ENCODE results near the gene NACC2. TPM values are rescaled to one million over a fixed set of nuclear protein-coding genes. Genes with fewer than 3 reads are reported as not detected.

The NACC2 gene
- polyA plus RNA-seq, 1 of the 3 experiments (the other 2 are of a cell fraction), result 22.1 TPM

GRCh38 chr9:136141682-136142413 lies 46.8 kb upstream of the NACC2 start:
- Histone ChIP-seq H3K9me2 (no peaks in the 10 kb centered on the region), H3K36me3 (replicated peaks in 1 of 2; ENCODE audit: control insufficient read depth in 1 of 2, insufficient read depth in 2 of 2, low read length in 1 of 2) (no peaks in the 10 kb centered on the region), H4K20me1 (ENCODE audit: insufficient read depth) (no peaks in the 10 kb centered on the region), H3K9me3 (no peaks in the 10 kb centered on the region), H3K79me2 (ENCODE audit: insufficient read depth) (no peaks in the 10 kb centered on the region), H3K27ac (ENCODE audit: low read depth in 2 of 2, low read length in 1 of 2) (no peak overlapping the region), H2AFZ (ENCODE audit: low read depth) (no peak overlapping the region), H3F3A (replicated peaks; ENCODE audit: insufficient read depth) (no peaks in the 10 kb centered on the region), H3K4me3 (ENCODE audit: low read depth in 2 of 2, low read length in 1 of 2) (no peak overlapping the region), H3K4me1 (ENCODE audit: control insufficient read depth in 1 of 2, insufficient read depth in 2 of 2, low read depth in 1 of 2, low read length in 1 of 2) (peaks cover 0 to 6% of the 10 kb centered on the region in 2 experiments; a peak in 1 of 4 replicates), H3K27me3 (ENCODE audit: insufficient read depth) (peaks cover 37% of the 10 kb centered on the region), H3K4me2 (no peak overlapping the region), H3K9ac (no peak overlapping the region)
- POLR2A ChIA-PET, result no interaction called here
- DNase-seq, result no peak
- no peak for TF ChIP-seq SIN3A (IDR thresholded peaks at IDR 0.05; ENCODE audit: borderline replicate concordance, low read depth, low read length)
- WGBS (ENCODE audit: low lambda C conversion rate), result 85% methylated on average over 11 of the region's 19 CpGs
- CTCF ChIA-PET, result interaction anchor here (0.6 to 2.4 kb wide), 4 partner anchors 15 to 168 kb away, joined by 3 to 12 read pairs (median 3); no protein-coding TSS in a partner anchor

DNA sequence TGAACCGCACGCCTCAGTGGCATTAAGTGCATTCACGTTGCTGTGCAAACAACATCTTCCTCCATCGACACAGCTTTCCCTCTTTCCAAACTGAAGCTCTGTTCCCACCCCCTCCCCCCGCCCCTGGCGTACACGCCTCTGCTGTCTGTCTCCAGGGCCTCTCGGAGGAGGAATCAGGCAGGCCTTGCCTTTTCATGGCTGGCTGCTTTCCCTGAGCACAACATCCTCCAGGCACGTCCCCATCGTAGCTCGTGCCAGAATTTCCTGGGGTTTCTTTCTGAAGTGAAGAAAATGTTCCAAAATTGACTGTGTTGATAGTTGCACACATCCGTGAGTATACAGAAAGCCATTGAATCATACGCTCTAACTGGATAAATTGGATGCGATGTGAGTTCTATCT lies 45.9 kb upstream of the NACC2 start:
- Histone ChIP-seq H3K27ac (ENCODE audit: low read depth in 2 of 2, low read length in 1 of 2) (no peak overlapping the region), H3K27me3 (ENCODE audit: insufficient read depth) (peaks cover 38% of the 10 kb centered on the region), H3K9me2 (no peaks in the 10 kb centered on the region), H3F3A (replicated peaks; ENCODE audit: insufficient read depth) (no peaks in the 10 kb centered on the region), H3K4me2 (no peak overlapping the region), H3K4me3 (ENCODE audit: low read depth in 2 of 2, low read length in 1 of 2) (no peak overlapping the region), H3K4me1 (ENCODE audit: control insufficient read depth in 1 of 2, insufficient read depth in 2 of 2, low read depth in 1 of 2, low read length in 1 of 2) (peaks cover 0 to 6% of the 10 kb centered on the region in 2 experiments; a peak in 1 of 4 replicates), H4K20me1 (ENCODE audit: insufficient read depth) (no peaks in the 10 kb centered on the region), H3K9ac (no peak overlapping the region), H3K79me2 (ENCODE audit: insufficient read depth) (no peaks in the 10 kb centered on the region), H2AFZ (ENCODE audit: low read depth) (no peak overlapping the region), H3K9me3 (no peaks in the 10 kb centered on the region), H3K36me3 (replicated peaks in 1 of 2; ENCODE audit: control insufficient read depth in 1 of 2, insufficient read depth in 2 of 2, low read length in 1 of 2) (no peaks in the 10 kb centered on the region)
- no peak for DNase-seq
- WGBS (ENCODE audit: low lambda C conversion rate), result 74% methylated on average over 14 of the region's 14 CpGs
- CTCF ChIA-PET, result interaction anchor here (0.7 to 2.4 kb wide), 5 partner anchors 16 to 167 kb away, joined by 3 to 12 read pairs (median 3); no protein-coding TSS in a partner anchor
- TF ChIP-seq SMC3 (IDR thresholded peaks at IDR 0.05; ENCODE audit: low read depth, low read length) (no peak), EZH2phosphoT487 (IDR thresholded peaks at IDR 0.05; ENCODE audit: borderline replicate concordance, low read depth) (no peak), MXI1 (IDR thresholded peaks at IDR 0.05; ENCODE audit: low read depth, low read length) (no peak)
- TF ChIP-seq, protein P1, sequence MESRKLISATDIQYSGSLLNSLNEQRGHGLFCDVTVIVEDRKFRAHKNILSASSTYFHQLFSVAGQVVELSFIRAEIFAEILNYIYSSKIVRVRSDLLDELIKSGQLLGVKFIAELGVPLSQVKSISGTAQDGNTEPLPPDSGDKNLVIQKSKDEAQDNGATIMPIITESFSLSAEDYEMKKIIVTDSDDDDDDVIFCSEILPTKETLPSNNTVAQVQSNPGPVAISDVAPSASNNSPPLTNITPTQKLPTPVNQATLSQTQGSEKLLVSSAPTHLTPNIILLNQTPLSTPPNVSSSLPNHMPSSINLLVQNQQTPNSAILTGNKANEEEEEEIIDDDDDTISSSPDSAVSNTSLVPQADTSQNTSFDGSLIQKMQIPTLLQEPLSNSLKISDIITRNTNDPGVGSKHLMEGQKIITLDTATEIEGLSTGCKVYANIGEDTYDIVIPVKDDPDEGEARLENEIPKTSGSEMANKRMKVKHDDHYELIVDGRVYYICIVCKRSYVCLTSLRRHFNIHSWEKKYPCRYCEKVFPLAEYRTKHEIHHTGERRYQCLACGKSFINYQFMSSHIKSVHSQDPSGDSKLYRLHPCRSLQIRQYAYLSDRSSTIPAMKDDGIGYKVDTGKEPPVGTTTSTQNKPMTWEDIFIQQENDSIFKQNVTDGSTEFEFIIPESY (IDR thresholded peaks at IDR 0.05; ENCODE audit: borderline replicate concordance, low read depth), result no peak
- POLR2A ChIA-PET, result no interaction called here

GRCh38 chr9:136140046-136140445 lies 45.0 kb upstream of the NACC2 start:
- POLR2A ChIA-PET, result no interaction called here
- DNase-seq, result no peak
- TF ChIP-seq YY1 (IDR thresholded peaks at IDR 0.05; ENCODE audit: low read depth) (no peak), SIN3A (IDR thresholded peaks at IDR 0.05; ENCODE audit: borderline replicate concordance, low read depth, low read length) (no peak), PBX3 (IDR thresholded peaks at IDR 0.05) (no peak), MEF2A (IDR thresholded peaks at IDR 0.05; ENCODE audit: borderline replicate concordance, low read depth) (no peak), TEAD4 (IDR thresholded peaks at IDR 0.05; ENCODE audit: borderline replicate concordance, insufficient read depth) (no peak)
- TF ChIP-seq, protein P1 (IDR thresholded peaks at IDR 0.05; ENCODE audit: borderline replicate concordance, low read depth), result no peak

More at GRCh38 chr9:136140046-136140445, 45.0 kb upstream of the NACC2 start:
- H3K27ac ChIP-seq (ENCODE audit: low read depth in 2 of 2, low read length in 1 of 2), result no peak overlapping the region
- no peak overlapping the region for H2AFZ ChIP-seq (ENCODE audit: low read depth)
- H3K4me1 ChIP-seq (ENCODE audit: control insufficient read depth in 1 of 2, insufficient read depth in 2 of 2, low read depth in 1 of 2, low read length in 1 of 2), result peaks cover 0 to 6% of the 10 kb centered on the region in 2 experiments; a peak in 1 of 4 replicates
- H4K20me1 ChIP-seq (ENCODE audit: insufficient read depth), result no peaks in the 10 kb centered on the region
- H3F3A ChIP-seq (replicated peaks; ENCODE audit: insufficient read depth), result no peaks in the 10 kb centered on the region
- CTCF ChIA-PET, result interaction anchor here (0.9 to 2.4 kb wide), 4 partner anchors 18 to 62 kb away, joined by 3 to 12 read pairs (median 5); no protein-coding TSS in a partner anchor
- no peaks in the 10 kb centered on the region for H3K9me2 ChIP-seq
- no peaks in the 10 kb centered on the region for H3K9me3 ChIP-seq
- H3K27me3 ChIP-seq (ENCODE audit: insufficient read depth), result peaks cover 40% of the 10 kb centered on the region
- H3K9ac ChIP-seq, result no peak overlapping the region
- 67% methylated on average over 5 of the region's 5 CpGs for WGBS (ENCODE audit: low lambda C conversion rate)
- no peak overlapping the region for H3K4me2 ChIP-seq
- no peak overlapping the region for H3K4me3 ChIP-seq (ENCODE audit: low read depth in 2 of 2, low read length in 1 of 2)
- H3K36me3 ChIP-seq (replicated peaks in 1 of 2; ENCODE audit: control insufficient read depth in 1 of 2, insufficient read depth in 2 of 2, low read length in 1 of 2), result no peaks in the 10 kb centered on the region
- no peaks in the 10 kb centered on the region for H3K79me2 ChIP-seq (ENCODE audit: insufficient read depth)
